Measurements from ENCODE around the gene ABTB1. TPM values are rescaled to one million over a fixed set of nuclear protein-coding genes. Genes with fewer than 3 reads are reported as not detected.
"Not testable (repeated sequence)": the region's sequence is repeated elsewhere in the genome, so short reads cannot be mapped to it uniquely, and the experiment has no call there.

ABTB1 gene
- total RNA-seq, 4 donors from 2014 or later: 19.5 to 114 (median 28.7) TPM

- ATAC-seq (ENCODE audit: low FRiP score): no peak
- no peak for TF ChIP-seq CTCF (IDR thresholded peaks at IDR 0.05)
- DNase-seq (ENCODE audit: low spot score): no peak
Observed at GRCh38 chr3:127650236-127650635, 22.5 kb upstream of the ABTB1 start.

- no peak for TF ChIP-seq CTCF (IDR thresholded peaks at IDR 0.05)
- ATAC-seq (ENCODE audit: low FRiP score) (no peak), DNase-seq (ENCODE audit: low spot score) (no peak)
Observed at GRCh38 chr3:127651516-127652172, 21.1 kb upstream of the ABTB1 start.

GRCh38 chr3:127652246-127652995 is 20.3 kb upstream of the ABTB1 start:
- ATAC-seq (ENCODE audit: low FRiP score) (peak; percentile 78), DNase-seq (ENCODE audit: low spot score) (no peak)
- TF ChIP-seq CTCF (IDR thresholded peaks at IDR 0.05): peak in 2 of 3 donors; percentile 17 to 49

GRCh38 chr3:127654374-127654773 is 18.4 kb upstream of the ABTB1 start:
- no peak for ATAC-seq (ENCODE audit: low FRiP score)

GRCh38 chr3:127654993-127655392 is 17.8 kb upstream of the ABTB1 start:
- DNase-seq (ENCODE audit: low spot score); ATAC-seq (ENCODE audit: low FRiP score): not testable (repeated sequence)

More at GRCh38 chr3:127654374-127654773, 18.4 kb upstream of the ABTB1 start:
- DNase-seq (ENCODE audit: low spot score): no peak
- no peak for TF ChIP-seq CTCF (IDR thresholded peaks at IDR 0.05)

- DNase-seq (ENCODE audit: low spot score) (no peak), ATAC-seq (ENCODE audit: low FRiP score) (no peak)
- TF ChIP-seq CTCF (IDR thresholded peaks at IDR 0.05): no peak
Observed at GRCh38 chr3:127655641-127656040, 17.1 kb upstream of the ABTB1 start.

GRCh38 chr3:127656906-127657305 is 15.8 kb upstream of the ABTB1 start:
- ATAC-seq (ENCODE audit: low FRiP score): no peak
- no peak for DNase-seq (ENCODE audit: low spot score)
- no peak for TF ChIP-seq CTCF (IDR thresholded peaks at IDR 0.05)

All from omental fat pad (tissue), 4 donors.